Stimulated activated CD8-positive, alpha-beta memory T cell treated with anti-CD3 and anti-CD28 coated beads, Interleukin-7, amount 100 ng/mL, for 24 hours (primary cell): ENCODE measurements around the gene FAP.

Experiments
- DNase-seq: peaks from one replicate; pipeline ENCODE4 v3.0.0-alpha.2; 2020; ENCODE audit warnings: low read depth

Gene FAP

DNA sequence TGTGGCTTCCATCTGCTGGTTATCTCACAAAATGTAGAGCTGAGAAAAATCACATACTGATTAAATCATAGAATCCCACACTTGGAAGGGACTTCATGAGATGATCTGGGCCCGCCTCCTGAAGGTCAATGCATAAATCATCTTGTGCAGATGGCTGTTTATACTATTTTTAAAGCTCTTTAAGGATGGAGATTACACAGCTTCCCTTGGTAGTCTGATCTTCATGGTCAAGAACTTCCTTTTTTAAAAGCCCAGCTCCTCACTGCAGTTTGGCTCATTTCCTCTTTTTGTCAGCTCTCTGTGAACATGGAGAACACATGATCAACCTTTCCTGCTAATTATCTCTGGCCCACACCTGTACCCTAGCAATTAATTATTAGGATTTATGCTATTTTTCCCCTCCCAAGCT, 117.1 kb downstream of the FAP start:
- DNase-seq: no peak

DNA sequence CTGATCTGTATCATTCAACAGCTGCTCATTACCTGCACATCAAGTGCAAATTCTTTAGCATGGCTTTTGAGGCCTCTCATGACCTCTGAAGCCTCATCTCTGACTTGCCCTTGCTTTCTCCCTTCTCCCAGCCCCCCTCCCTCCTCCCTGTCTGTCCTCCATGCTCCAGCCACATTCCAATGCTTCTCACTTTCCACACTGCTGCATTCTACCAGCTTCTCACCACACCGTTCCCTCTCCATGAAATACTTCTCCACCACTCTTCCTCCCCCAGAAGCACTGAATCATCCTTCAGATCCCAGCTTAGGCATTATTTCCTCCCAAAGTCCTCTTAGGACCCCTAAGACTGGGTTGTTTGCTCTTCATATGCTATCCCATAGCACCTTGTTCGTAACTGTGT, 118.1 kb downstream of the FAP start:
- no peak for DNase-seq

DNA sequence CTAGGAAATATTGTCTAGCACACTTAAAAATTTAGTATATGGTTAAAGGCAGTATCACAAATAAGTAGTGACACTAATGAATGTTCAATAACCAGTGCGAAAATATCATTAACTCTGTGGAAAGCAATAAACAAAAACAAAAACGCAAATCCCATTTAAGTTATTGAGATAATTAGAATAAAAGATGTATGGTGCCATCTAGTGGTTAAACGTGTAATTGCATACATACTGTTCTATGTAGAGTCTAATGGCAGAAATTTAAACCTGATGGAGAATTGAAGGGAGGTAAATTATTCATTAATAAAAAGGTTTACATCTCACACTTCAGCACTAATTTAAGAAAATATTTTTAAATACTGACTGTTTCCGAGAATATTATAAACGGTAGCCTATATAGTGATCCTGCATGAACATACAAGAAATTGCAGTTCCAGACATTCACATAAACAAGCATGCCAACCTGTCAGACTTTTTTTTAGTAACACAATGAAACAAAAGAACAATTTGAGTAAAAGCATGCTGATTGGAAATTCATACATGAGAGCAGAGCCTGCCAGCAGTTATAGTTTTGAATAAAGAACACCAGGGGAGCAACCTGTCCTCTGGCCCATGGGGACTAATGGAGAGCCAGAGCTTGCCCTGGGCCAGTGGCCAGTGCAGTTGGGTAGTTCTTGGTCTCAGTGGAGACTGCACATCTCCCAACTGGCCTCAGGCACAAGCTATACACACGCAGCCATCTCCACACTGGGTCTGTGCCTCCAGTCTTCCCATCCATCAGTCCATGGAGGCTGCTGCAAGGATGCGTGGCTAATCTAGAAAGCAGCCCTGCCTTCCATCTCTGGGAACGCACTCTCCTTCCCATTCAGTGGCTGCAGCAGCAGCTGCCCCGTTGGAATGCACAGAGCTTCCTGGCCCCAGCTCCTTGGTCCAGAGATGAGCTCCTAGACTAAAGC, 119.2 kb downstream of the FAP start:
- DNase-seq: no peak
